T-cell (primary cell): ENCODE results near the gene CNOT6. TPM values are rescaled to one million over a fixed set of nuclear protein-coding genes. Genes with fewer than 3 reads are reported as not detected.
"Not testable (repeated sequence)": the region's sequence is repeated elsewhere in the genome, so short reads cannot be mapped to it uniquely, and the experiment has no call there.

Experiments
- ATAC-seq, 4 experiments: fragments of 200-7000 bp in 3 of 4; fragments of 150-1000 bp in 1 of 4; cut with Tn5 transposase; replicated peaks in 1 of 4; 1 replicate in 3 of 4; 2 replicates in 1 of 4; pipeline ENCODE4 v1.10.0; 2021; ENCODE audit warnings: moderate library complexity in 3 of 4, mild to moderate bottlenecking in 2 of 4, moderate number of reproducible peaks in 1 of 4
- CTCF ChIA-PET, 2 donors: fragments of 300-600 bp; sonication (Branson Sonifier 250); formaldehyde crosslinking; loops; one replicate each; lab custom pipeline; 2022; ENCODE audit warnings: antibody characterized with exemption in 2 of 2; lab: Charles Lee
- POLR2A ChIA-PET, 2 donors: fragments of 300-600 bp; sonication (Branson Sonifier 250); formaldehyde crosslinking; loops; one replicate each; lab custom pipeline; 2022; ENCODE audit warnings: antibody characterized with exemption in 2 of 2; lab: Charles Lee
- DNase-seq, 35 experiments: peaks; one replicate each; pipeline versions ENCODE4 v3.0.0 to v3.0.0-alpha.2; 2013 to 2023
- H3K27ac ChIP-seq: one replicate; pipeline ENCODE4 v1.5.1; 2013; ENCODE audit warnings: low read length
- H3K27me3 ChIP-seq, 2 experiments: replicated peaks in 1 of 2; 1 replicate in 1 of 2; 2 replicates in 1 of 2; pipeline versions ENCODE4 v1.6.1 to v1.7.0; 2013; ENCODE audit warnings: low read length in 1 of 2, mixed read lengths in 1 of 2; ENCODE audit not compliant: control insufficient read depth in 2 of 2, insufficient read depth in 2 of 2; ENCODE audit errors: extremely low read depth in 1 of 2
- H3K36me3 ChIP-seq, 2 donors: 1 replicate in 1 of 2; 2 replicates in 1 of 2; pipeline versions ENCODE4 v1.6.1 to v1.7.0; 2013; ENCODE audit warnings: low read length in 1 of 2; ENCODE audit not compliant: control insufficient read depth in 2 of 2, insufficient read depth in 1 of 2; ENCODE audit errors: extremely low read depth in 1 of 2
- H3K4me1 ChIP-seq, 2 experiments: 1 replicate in 1 of 2; 2 replicates in 1 of 2; pipeline versions ENCODE4 v1.6.1 to v1.7.0; 2013; ENCODE audit warnings: low read length in 2 of 2, mixed read lengths in 1 of 2; ENCODE audit not compliant: insufficient read depth in 2 of 2, control insufficient read depth in 1 of 2; ENCODE audit errors: extremely low read depth in 1 of 2
- H3K4me3 ChIP-seq, 2 donors: 1 replicate in 1 of 2; 2 replicates in 1 of 2; pipeline versions ENCODE4 v1.5.1 to v1.7.0; 2013; ENCODE audit warnings: mild to moderate bottlenecking in 2 of 2, low read length in 1 of 2, moderate library complexity in 1 of 2; ENCODE audit not compliant: control insufficient read depth in 1 of 2; ENCODE audit errors: extremely low read depth in 1 of 2
- H3K9me3 ChIP-seq: 2 replicates; pipeline ENCODE4 v1.7.0; 2013
- H3K27ac Mint-ChIP-seq, 2 donors: one replicate each; pipeline ENCODE4 v1.8.0; 2020 to 2021; ENCODE audit warnings: mild to moderate bottlenecking in 2 of 2, mixed read lengths in 2 of 2
- H3K27me3 Mint-ChIP-seq, 2 donors: one replicate each; pipeline ENCODE4 v1.8.0; 2021 to 2022; ENCODE audit warnings: mixed read lengths in 2 of 2
- H3K36me3 Mint-ChIP-seq: one replicate; pipeline ENCODE4 v1.8.0; 2021; ENCODE audit warnings: mixed read lengths
- H3K4me1 Mint-ChIP-seq, 3 donors: one replicate each; pipeline ENCODE4 v1.8.0; 2020 to 2022; ENCODE audit warnings: mixed read lengths in 3 of 3, mild to moderate bottlenecking in 1 of 3
- H3K4me3 Mint-ChIP-seq, 3 donors: one replicate each; pipeline ENCODE4 v1.8.0; 2020 to 2022; ENCODE audit warnings: mild to moderate bottlenecking in 3 of 3, mixed read lengths in 3 of 3, moderate library complexity in 3 of 3
- H3K9me3 Mint-ChIP-seq, 3 donors: one replicate each; pipeline ENCODE4 v1.8.0; 2020 to 2022; ENCODE audit warnings: mixed read lengths in 3 of 3
- WGBS: methylation state at CpG from one replicate; pipeline ENCODE4 v1.1.5; 2013; ENCODE audit warnings: missing lambda C conversion rate; ENCODE audit not compliant: insufficient coverage; 5-methylcytosine and 5-hydroxymethylcytosine counted together
- total RNA-seq, 35 experiments: library from RNA in 6 of 35; stranded (reverse) in 6 of 35; fragments of 120-200 nt in 1 of 35; gene quantifications; one replicate each; pipeline versions ENCODE4 v1.2.1 to v1.2.4 and lab custom pipeline; 2013 to 2026

Gene CNOT6
- total RNA-seq, 5 donors from 2014 or later (not counting 1 experiment from before 2014, with no cell fraction given), result 25.1 to 29.9 (median 25.6) TPM

DNA sequence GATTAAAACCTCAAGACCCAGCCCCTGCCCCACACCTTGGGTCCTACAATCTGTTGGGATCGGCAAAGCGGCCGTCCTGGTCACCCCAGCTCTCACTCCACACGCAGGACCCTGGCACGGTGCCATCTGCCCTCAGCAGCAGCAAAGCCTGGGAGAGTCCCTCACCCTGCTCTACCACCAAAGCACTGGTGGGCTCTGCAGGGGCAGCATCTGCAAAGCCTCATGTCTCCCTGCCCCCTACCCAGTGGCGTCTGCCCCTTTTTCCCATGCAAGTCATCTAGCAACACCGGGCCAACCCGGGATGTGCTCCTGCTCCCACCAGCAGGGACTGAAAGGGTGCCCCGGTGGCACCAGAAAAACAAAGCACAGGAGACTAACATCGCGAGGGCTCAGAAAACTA is 19.6 kb upstream of the CNOT6 start:
- Histone ChIP-seq H3K9me3 (no peaks in the 10 kb centered on the region), H3K4me3 (no peak overlapping the region), H3K27ac (no peak overlapping the region), H3K27me3 (peaks cover 0 to 19% of the 10 kb centered on the region in 2 experiments), H3K4me1 (peaks cover 0 to 10% of the 10 kb centered on the region in 2 experiments), H3K36me3 (no peaks in the 10 kb centered on the region)
- Mint-ChIP-seq H3K9me3 (no peaks in the 10 kb centered on the region), H3K4me1 (peaks cover 0 to 5% (median 0%) of the 10 kb centered on the region in 3 donors), H3K27me3 (peaks cover 4 to 13% of the 10 kb centered on the region in 2 donors), H3K27ac (no peak overlapping the region), H3K4me3 (no peak overlapping the region), H3K36me3 (no peaks in the 10 kb centered on the region)
- 95% methylated on average over 11 of the region's 11 CpGs for WGBS
- DNase-seq, result no peak
- ChIA-PET POLR2A (no interaction called here), CTCF (interaction anchor here (0.5 to 0.6 kb wide), 2 partner anchors 8 to 146 kb away, joined by 3 read pairs; no protein-coding TSS in a partner anchor)
- ATAC-seq, result no peak

DNA sequence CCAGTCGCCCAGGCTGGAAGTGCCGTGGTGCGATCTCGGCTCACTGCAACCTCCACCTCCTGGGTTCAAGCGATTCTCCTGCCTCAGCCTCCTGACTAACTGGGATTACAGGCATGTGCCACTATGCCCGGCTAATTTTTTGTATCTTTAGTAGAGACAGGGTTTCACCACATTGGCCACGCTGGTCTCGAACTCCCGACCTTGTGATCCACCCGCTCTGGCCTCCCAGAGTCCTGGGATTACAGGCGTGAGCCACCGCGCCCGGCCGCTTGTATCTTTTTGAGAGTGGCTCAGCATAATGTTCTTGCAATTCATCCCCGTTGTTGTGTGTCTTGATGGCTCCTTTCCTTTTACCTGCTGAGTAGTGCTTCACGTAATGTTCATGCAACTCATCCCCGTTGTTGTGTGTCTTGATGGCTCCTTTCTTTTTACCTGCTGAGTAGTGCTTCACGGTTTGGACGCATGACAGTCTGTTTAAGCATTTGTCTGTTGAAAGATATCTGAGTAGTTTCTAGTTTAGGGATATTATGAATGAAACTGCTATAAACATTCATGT is 18.1 kb upstream of the CNOT6 start:
- H3K27me3 Mint-ChIP-seq, H3K36me3 ChIP-seq, H3K27me3 ChIP-seq, H3K36me3 Mint-ChIP-seq, CTCF ChIA-PET, H3K9me3 Mint-ChIP-seq, H3K4me1 ChIP-seq, POLR2A ChIA-PET, H3K27ac Mint-ChIP-seq, H3K4me3 Mint-ChIP-seq, H3K4me1 Mint-ChIP-seq, H3K9me3 ChIP-seq, DNase-seq, H3K4me3 ChIP-seq, ATAC-seq, H3K27ac ChIP-seq: not testable (repeated sequence)
- WGBS, result 93% methylated on average over 9 of the region's 20 CpGs

DNA sequence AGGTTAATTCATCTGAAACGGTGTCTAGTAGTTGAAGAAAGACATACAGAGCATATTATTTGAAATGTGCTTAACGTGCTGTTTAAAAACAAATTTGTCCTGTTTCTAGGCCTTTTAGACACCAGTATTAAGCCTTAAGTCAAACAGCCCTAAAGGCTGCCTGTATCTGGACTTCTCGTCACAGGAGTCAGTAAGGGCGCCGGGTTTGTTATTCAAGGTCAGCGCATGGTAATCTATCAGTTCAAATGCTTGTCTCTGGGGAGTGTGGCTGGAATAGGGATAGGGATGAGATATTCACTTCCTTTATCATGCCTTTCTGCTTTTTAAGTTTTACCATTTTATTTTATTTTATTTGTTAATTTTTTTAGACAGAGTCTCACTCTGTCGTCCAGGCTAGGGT is 9.4 kb upstream of the CNOT6 start:
- no peak overlapping the region for H3K4me3 Mint-ChIP-seq
- no peak overlapping the region for H3K27ac ChIP-seq
- H3K4me1 ChIP-seq, result no peaks in the 10 kb centered on the region
- DNase-seq (no peak), ATAC-seq (no peak)
- no peaks in the 10 kb centered on the region for H3K27me3 ChIP-seq
- H3K36me3 ChIP-seq, result no peaks in the 10 kb centered on the region
- no peaks in the 10 kb centered on the region for H3K27me3 Mint-ChIP-seq
- no peaks in the 10 kb centered on the region for H3K9me3 ChIP-seq
- ChIA-PET CTCF (no interaction called here), POLR2A (no interaction called here)
- no peaks in the 10 kb centered on the region for H3K4me1 Mint-ChIP-seq
- H3K9me3 Mint-ChIP-seq, result no peaks in the 10 kb centered on the region
- no peak overlapping the region for H3K27ac Mint-ChIP-seq
- peaks cover 3% of the 10 kb centered on the region for H3K36me3 Mint-ChIP-seq
- whole genome bisulfite sequencing, result 100% methylated on average over 1 of the region's 7 CpGs
- H3K4me3 ChIP-seq, result no peak overlapping the region

DNA sequence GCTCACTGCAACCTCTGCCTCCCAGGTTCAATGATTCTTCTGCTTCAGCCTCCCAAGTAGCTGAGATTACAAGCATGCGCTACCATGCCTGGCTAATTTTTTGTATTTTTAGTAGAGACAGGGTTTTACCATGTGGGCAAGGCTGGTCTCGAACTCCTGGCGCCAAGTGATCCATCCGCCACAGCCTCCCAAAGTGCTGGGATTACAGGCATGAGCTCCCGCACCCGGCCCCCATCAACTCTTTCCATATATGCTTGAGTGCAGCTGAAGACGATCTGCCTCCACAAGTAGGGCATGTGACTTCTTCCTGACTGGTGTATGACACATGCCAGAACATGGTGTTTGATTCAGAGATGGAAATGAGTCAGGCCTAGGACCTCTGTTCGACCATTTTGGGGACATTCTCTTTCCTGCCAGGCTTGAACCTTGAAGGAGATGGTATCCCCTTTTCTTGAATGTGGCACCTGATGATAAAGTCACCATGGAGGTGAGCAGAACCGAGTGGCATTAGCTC is 7.5 kb upstream of the CNOT6 start:
- peaks cover 3% of the 10 kb centered on the region for H3K36me3 Mint-ChIP-seq
- WGBS, result 87% methylated on average over 4 of the region's 9 CpGs

DNA sequence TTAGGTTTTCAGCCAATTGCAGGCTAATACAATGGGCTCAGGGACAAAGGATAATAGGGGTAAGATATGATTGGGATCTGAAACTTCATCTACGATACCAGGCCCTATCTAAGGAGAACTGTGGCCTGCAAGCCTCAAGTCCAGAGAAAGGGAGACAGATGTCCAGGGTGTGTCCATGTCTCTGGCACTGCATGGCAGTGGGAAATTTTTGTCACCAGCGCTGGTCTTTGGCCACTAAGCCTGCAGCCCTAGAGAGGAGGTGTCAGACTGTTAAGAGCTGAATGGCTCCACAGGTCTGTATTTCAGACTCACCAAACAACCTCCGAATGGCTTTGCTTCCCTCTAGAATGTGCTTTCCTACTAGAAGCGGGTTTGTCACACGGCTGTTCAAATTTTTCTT is 6.6 kb upstream of the CNOT6 start:
- no peaks in the 10 kb centered on the region for H3K9me3 Mint-ChIP-seq
- 97% methylated on average over 4 of the region's 5 CpGs for WGBS
- POLR2A ChIA-PET, result no interaction called here
- Histone ChIP-seq H3K4me1 (no peaks in the 10 kb centered on the region), H3K4me3 (no peak overlapping the region), H3K27ac (no peak overlapping the region), H3K9me3 (no peaks in the 10 kb centered on the region), H3K36me3 (no peaks in the 10 kb centered on the region), H3K27me3 (no peaks in the 10 kb centered on the region)
- peaks cover 3% of the 10 kb centered on the region for H3K36me3 Mint-ChIP-seq
- ATAC-seq (no peak), DNase-seq (no peak)
- H3K27ac Mint-ChIP-seq, result no peak overlapping the region
- H3K4me3 Mint-ChIP-seq, result no peak overlapping the region
- no peaks in the 10 kb centered on the region for H3K27me3 Mint-ChIP-seq
- peaks cover 2% of the 10 kb centered on the region in 3 donors for H3K4me1 Mint-ChIP-seq
- CTCF ChIA-PET, result no interaction called here

More for the DNA sequence above, 7.5 kb upstream of the CNOT6 start:
- H3K9me3 Mint-ChIP-seq, result no peaks in the 10 kb centered on the region
- H3K4me1 ChIP-seq, result no peaks in the 10 kb centered on the region
- no peak overlapping the region for H3K27ac Mint-ChIP-seq
- no peaks in the 10 kb centered on the region for H3K4me1 Mint-ChIP-seq
- H3K4me3 ChIP-seq, result no peak overlapping the region
- H3K4me3 Mint-ChIP-seq, result no peak overlapping the region
- ATAC-seq (no peak), DNase-seq (no peak)
- no peaks in the 10 kb centered on the region for H3K27me3 Mint-ChIP-seq
- H3K27me3 ChIP-seq, result no peaks in the 10 kb centered on the region
- H3K36me3 ChIP-seq, result no peaks in the 10 kb centered on the region
- H3K27ac ChIP-seq, result no peak overlapping the region
- H3K9me3 ChIP-seq, result no peaks in the 10 kb centered on the region
- CTCF ChIA-PET, result no interaction called here
- POLR2A ChIA-PET, result no interaction called here

DNA sequence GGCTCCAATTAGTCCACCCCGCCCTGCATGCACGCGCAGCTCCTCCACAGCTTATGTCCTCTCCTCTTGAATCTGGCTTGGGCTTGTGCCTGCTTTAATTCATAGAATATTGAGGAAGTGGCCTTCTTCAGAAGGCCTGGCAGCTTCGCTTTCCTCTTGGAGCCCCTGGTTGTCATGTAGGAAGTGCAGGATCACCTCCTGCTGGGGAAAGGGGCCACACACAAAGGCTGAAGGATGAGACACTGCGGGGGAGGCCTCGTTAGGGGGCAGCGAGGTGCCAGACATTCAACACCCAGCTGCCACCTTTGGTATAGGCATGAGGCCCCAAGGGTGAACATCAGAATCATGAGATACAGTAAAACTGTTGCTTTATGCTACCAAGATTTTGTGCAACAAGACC is 2.7 kb upstream of the CNOT6 start:
- no peak overlapping the region for H3K4me3 ChIP-seq
- Mint-ChIP-seq H3K4me3 (no peak overlapping the region), H3K27ac (no peak overlapping the region), H3K36me3 (peaks cover 7% of the 10 kb centered on the region), H3K4me1 (peaks cover 23 to 25% (median 24%) of the 10 kb centered on the region in 3 donors), H3K9me3 (no peaks in the 10 kb centered on the region), H3K27me3 (no peaks in the 10 kb centered on the region)
- H3K27me3 ChIP-seq, result no peaks in the 10 kb centered on the region
- H3K9me3 ChIP-seq, result no peaks in the 10 kb centered on the region
- H3K36me3 ChIP-seq, result peaks cover 0 to 6% of the 10 kb centered on the region in 2 donors
- CTCF ChIA-PET, result interaction anchor here in 1 of 2 donors (0.6 kb wide), 1 partner anchor 21 kb away, joined by 3 read pairs; no protein-coding TSS in a partner anchor
- ATAC-seq (no peak), DNase-seq (no peak)
- POLR2A ChIA-PET, result no interaction called here
- peaks cover 14 to 24% of the 10 kb centered on the region in 2 experiments for H3K4me1 ChIP-seq
- 85% methylated on average over 7 of the region's 7 CpGs for WGBS
- H3K27ac ChIP-seq, result no peak overlapping the region
